Astrocyte of the hippocampus (primary cell): ENCODE results near the gene TBKBP1.

ENCODE experiments used
- DNase-seq: peaks from one replicate; pipeline ENCODE4 v3.0.0; 2011; ENCODE audit warnings: low read depth, low spot score

TBKBP1 gene, protein sequence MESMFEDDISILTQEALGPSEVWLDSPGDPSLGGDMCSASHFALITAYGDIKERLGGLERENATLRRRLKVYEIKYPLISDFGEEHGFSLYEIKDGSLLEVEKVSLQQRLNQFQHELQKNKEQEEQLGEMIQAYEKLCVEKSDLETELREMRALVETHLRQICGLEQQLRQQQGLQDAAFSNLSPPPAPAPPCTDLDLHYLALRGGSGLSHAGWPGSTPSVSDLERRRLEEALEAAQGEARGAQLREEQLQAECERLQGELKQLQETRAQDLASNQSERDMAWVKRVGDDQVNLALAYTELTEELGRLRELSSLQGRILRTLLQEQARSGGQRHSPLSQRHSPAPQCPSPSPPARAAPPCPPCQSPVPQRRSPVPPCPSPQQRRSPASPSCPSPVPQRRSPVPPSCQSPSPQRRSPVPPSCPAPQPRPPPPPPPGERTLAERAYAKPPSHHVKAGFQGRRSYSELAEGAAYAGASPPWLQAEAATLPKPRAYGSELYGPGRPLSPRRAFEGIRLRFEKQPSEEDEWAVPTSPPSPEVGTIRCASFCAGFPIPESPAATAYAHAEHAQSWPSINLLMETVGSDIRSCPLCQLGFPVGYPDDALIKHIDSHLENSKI

DNA sequence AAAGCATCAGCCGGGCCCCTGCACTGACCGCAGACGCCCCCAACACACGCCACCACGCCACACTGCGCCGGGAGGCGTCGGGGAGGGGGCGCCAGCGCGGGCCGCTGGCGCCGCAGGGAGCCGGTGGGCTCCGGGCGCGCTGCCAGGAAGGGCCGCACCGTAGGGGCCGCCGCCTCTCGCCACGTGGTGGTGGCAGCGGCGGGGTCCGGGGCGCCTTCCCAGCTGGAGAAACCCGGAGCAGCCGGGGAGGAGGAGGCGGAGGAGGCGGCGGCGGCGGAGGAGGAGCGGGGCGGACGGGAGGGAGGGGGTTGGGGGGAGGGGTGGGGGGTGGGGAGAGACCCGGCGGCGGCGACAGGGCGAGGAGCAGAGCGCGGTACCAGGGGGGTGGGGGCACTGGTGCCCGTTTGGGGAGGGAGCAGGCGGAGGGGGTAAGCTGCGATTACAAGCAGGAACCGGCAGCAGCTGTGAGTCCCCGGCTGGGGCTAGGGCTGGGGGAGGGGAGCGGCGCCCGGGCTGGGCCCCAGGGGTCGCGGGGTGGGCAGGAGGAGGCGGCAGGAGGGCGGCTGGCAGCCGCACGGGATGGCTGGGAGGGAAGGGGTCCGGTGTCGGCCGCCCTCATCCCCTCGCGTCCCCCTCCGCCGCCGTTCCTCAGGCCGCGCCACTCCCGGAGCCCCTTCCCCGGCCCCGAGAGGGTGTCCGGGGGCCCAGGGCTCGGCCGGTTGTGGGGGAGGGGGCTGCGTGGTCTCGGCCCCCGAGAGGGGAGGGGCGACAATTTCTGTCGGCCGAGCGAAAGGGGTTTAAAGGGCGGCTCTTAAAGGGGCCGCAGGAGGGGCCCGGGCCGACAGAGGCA, at the start of gene TBKBP1:
TSS of gene TBKBP1 (plus strand) at position 431 of the 850 bp plus-strand sequence. CDS start 1,952 bp downstream, outside the sequence.
- DNase-seq = peak; percentile 81

DNA sequence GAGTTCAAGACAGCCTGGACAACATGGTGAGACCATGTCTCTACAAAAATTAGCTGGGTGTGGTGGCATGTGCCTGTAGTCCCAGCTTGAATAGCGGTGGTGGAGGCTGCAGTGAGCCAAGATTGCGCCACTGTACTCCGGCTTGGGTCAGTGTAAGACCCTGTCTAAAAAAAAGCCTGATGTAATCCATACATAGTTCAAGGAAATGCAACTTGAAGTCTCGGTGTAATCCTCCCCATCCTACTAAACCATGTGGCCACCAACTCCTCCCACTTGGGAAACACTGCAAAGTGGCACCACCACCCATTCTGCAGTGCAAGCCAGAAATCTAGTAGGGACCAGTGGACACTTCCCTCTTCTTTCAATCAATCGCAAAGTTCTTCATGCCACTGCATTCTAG, 49.6 kb upstream of the TBKBP1 start:
- no peak for DNase-seq

DNA sequence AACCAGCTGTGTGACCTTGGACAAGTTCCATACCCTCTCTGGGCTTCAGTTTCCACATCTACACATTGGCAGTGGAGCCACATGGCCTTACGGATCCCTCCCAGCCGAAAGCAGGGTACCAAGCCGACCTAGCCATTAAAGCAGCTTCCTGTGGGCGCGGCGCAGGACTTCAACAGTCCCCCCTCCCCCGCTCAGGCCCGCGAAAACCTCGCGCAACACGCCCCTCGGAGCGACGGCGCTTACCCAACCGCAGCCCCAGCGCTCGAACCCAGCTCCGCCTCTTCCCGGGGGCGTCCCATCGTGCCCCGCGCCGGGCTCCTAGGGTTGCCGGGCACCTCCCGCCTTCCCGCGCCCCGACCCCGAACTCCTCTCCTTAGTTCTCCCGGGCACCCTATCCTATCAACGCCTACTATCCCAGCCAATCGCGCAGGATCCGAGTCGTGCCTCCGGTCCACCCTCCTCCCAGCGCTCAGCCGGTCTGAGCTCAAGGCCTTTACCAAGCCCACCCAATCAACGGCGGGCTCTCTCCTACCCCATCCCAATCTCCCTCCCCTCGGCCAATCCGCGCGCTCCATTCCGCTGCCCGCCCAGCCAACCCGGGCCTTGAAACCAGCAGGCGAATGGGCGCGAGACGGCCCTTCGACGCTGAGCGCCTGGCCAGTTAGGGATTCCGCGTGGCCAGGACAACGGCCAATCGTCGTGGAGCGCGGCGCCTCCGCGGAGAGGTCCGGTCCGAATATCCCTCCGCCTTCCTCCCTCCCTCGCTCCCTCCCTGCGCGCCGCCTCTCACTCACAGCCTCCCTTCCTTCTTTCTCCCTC, 44.6 kb upstream of the TBKBP1 start, which contains the start of gene KPNB1:
TSS of gene KPNB1 (plus strand) at position 767 of the 819 bp plus-strand sequence. CDS start 326 bp downstream, outside the sequence.
- DNase-seq = peak; percentile 100

DNA sequence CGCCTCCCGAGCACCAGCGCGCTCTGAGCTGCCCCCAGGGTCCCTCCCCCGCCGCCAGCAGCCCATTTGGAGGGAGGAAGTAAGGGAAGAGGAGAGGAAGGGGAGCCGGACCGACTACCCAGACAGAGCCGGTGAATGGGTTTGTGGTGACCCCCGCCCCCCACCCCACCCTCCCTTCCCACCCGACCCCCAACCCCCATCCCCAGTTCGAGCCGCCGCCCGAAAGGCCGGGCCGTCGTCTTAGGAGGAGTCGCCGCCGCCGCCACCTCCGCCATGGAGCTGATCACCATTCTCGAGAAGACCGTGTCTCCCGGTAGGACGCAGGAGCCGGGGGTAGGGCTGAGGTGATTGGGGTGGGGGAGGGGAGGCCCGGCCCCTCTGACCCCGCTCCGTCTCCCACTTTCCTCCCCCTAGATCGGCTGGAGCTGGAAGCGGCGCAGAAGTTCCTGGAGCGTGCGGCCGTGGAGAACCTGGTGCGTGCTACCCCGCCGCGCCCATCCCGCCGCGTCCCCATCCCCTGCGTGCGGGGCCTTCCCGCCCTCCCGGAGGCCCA, 43.9 kb upstream of the TBKBP1 start:
- no peak for DNase-seq

DNA sequence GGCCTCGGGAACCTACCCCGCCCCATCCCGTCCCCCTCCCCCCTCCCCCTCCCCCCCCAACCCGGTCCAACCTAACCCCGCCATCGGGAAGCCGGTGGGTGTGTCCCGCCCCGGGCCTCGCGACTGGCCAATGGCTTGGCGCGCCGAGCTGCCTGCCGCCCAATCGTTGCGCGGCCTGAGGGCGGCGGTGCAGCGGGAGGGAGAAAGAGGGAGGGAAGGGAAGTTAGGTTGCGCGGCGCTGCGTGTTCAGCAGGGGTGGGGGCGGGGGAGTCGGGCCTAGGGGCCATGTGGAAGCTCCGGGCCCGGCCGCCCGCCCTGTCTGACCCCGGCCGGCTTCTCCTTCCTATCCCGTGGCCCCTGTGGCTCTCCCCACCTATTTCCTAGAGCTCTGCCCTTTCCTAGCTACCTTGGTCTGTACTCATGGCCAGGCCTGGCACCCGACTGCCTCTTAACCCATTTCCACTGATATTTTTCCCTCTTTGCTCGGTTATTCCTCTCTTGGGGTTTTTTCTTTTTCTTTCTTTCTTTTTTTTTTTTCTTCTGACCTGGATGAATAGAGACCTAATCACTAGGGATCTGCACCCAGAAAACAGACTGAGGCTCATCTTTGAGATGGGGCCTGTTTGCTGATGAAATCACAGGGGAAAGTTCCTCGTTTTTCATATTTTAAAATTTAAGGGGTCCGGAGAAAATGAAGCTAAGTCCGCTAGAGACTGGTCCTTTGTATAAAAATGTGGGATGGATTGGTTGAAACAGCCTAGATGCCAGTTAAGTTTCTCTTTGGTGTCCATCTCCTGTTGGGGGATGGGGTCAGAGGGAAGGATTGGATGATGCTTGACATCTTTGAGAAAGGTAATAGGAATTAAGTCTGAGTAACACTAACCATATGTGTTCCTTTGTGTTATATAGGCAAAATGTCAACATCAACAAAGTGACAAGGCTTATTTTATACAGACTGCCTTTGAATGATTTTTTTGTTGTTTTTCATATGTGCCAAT, 43.1 kb upstream of the TBKBP1 start:
- peak; percentile 98 for DNase-seq

DNA sequence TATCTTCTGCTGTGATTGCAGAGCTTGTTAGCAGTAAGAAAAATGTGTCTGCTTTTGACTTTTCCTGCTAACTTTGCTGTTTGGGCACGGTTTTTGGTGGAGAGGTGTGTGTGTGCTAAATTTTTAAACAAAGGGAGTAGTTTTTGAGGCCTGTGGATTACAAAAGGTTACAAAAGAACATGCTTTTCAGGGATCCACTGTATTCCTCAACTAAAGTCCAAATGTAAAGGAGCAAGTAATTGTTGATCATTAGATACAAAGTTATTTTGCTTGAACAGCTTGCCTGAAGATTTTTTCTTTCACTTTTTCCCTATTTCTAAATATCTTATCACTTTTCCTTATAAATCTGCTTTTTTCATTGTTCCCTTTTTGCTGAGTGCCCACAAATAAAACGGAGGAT, 42.3 kb upstream of the TBKBP1 start:
- no peak for DNase-seq

DNA sequence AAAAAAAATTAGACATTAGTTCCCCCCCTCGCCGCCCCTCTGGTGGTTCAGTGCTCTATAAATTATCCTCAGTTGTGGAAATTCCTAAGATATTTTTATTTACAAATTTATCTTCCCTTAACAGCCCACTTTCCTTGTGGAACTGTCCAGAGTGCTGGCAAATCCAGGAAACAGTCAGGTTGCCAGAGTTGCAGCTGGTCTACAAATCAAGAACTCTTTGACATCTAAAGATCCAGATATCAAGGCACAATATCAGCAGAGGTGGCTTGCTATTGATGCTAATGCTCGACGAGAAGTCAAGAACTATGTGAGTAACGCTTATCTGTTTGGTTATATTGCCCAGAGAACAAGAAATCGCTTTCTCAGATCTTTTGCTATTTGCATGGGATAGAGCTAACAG, 41.4 kb upstream of the TBKBP1 start:
- peak; percentile 39 for DNase-seq

DNA sequence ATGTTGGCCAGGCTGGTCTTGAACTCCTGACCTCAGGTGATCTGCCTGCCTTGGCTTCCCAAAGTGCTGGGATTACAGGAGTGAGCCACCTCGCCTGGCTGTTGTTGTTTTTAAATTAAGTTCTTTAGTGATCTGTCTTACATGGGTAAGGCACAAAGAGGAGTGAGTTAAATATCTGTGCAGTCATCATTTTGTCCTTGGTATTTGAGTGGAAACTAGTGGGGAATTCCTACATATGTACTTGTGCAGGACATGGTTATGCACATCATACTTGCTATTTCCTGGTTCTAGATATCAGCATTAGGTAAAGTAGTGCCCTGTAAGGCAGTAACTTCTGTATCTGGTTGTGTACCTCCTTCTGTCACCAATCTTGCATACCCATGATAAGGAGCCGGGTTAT, 40.5 kb upstream of the TBKBP1 start:
- DNase-seq = no peak

DNA sequence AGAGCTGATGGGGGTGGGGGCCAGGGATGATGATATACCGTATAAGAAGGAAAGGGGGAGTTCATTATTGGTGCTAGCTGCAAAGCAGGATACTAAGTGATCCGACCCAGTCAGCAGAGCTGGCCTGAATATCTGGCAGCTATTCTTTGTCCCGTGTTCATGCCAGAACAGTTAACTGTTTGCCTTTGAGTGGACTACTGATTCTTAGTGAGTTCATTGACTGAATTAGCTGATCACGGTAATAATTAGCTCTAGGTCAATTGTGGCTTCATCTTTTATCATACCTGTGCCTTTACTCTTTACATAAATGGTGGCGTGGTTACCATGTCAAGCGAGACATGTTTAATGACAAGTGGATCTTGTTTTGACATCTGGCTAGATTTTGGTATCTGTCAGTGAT, 39.0 kb upstream of the TBKBP1 start:
- peak; percentile 10 for DNase-seq

DNA sequence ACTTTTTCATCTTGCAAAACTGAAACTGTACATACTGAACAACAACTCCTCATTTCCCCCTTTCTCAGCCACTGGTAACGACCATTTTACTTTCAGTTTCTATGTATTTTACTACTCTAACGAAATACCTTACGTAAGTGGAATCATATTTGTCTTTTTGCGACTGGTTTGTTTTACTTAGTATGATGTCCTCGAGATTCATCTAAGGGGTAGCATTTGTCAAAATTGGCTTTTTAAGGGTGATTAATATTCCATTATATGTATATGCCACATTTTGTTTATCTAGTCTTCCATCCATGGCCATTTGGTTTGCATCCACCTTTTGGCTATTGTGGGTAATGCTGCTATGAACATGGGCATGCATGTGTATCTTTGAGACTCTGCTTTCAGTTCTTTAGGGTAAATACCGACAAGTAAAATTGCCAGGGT, 33.9 kb upstream of the TBKBP1 start:
- DNase-seq = no peak

DNA sequence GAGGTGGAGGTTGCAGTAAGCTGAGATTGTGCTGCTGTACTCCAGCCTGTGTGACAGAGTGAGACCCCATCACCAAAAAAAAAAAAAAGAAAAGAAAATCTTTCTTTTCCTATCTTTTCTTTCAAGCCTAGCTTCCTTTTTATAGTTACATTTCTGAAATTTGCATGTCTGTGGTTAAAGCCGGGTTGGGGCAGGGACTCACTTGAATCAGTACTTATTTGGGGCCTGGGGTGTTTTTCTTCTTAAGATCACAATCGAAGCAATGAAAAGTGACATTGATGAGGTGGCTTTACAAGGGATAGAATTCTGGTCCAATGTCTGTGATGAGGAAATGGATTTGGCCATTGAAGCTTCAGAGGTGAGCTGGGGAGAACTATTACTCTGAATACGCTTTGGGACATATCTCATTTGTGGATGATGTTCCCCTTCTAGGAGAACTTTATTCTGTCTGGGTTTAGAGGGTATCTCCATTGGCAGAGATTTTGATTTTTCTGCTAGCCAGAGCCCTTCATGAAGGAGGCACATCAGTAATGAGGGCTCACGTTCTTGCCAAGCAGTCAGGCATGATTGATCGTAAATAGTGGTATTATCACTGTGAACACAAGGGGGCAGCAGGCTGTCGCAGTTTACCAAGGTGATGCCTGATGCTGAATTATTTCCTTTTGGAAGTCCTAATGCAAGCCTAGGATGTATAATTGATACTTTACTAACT, 29.9 kb upstream of the TBKBP1 start:
- DNase-seq = peak; percentile 88

DNA sequence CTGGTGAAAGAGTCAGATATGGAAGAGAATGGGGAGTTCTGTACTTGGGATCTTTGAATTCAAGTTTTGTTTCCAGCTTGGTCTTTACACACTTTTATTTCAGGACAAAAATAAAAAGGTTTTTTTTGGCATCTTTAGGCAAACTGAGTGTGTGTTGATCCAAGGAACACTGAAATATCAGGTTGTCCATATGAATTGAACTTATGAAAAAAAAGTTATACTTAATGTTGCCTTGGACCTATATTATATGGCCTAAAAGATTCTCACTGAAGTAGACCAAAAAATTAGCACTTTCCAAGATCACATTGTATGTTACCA, 29.4 kb upstream of the TBKBP1 start:
- no peak for DNase-seq

DNA sequence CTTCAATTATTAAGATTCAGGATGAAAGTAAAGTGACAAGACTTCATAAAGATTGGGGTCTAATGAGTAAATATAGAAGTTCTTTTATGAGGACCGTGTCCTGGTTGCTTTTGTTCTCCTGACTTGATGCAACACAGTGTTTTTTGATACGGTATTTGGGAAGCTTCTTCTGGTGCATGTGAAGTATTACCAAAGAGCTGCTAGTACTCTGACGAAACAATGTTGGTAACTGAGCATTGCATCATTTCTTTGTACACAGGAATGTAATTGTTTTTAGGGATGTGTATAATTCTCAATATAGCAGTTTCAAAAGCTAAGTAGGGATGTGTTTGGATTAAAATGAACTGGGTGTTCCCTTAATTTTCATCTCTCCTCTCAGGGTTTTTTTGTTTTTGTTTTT, 28.3 kb upstream of the TBKBP1 start:
- no peak for DNase-seq

DNA sequence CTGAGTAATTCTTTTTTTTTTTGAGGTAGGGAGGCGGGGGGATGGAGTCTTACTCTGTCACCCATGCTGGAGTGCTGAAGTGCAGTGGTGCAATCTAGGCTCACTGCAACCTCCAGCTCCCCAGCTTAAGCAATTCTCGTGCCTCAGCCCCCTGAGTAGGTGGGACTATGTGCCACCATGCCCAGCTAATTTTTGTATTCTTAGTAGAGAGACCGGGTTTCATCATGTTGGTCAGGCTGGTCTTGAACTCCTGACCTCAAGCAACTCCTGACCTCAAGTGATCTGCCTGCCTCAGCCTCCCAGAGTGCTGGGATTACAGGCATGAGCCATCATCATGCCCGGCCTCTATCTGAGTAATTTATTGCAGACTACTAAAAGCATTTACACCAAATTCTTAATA, 24.9 kb upstream of the TBKBP1 start:
- no peak for DNase-seq

DNA sequence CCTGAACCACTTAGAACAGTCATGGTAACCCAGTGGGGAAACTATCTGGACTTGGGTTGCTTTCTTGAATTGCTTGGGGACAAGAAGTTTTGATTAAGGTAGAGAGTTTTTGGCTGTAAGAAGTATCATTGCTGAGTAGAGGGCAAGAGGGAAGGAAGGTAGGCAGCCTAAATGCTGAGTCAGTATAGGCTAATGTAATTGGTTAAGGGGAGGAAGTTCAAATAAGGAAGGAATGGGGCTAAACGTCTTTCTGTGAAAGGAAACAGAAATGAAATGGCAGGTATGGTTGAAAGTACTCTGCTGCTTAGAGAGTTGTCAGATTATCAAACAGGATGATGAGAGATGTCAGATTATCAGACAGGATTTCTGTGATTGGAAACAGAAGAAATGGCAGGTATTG, 23.9 kb upstream of the TBKBP1 start:
- no peak for DNase-seq

DNA sequence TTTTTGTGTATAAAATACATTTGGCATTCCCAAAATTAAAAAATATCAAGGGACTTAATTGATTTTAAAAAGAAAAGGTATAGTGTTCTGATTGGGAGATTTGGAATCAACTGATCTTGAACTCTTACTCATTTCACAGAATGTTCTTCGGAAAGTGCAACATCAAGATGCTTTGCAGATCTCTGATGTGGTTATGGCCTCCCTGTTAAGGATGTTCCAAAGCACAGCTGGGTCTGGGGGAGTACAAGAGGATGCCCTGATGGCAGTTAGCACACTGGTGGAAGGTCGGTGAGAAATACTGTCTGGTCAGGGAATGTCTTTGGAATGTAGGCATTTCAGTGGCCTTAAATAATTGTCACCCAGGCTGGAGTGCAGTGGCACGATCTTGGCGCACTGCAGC, 19.5 kb upstream of the TBKBP1 start:
- no peak for DNase-seq

DNA sequence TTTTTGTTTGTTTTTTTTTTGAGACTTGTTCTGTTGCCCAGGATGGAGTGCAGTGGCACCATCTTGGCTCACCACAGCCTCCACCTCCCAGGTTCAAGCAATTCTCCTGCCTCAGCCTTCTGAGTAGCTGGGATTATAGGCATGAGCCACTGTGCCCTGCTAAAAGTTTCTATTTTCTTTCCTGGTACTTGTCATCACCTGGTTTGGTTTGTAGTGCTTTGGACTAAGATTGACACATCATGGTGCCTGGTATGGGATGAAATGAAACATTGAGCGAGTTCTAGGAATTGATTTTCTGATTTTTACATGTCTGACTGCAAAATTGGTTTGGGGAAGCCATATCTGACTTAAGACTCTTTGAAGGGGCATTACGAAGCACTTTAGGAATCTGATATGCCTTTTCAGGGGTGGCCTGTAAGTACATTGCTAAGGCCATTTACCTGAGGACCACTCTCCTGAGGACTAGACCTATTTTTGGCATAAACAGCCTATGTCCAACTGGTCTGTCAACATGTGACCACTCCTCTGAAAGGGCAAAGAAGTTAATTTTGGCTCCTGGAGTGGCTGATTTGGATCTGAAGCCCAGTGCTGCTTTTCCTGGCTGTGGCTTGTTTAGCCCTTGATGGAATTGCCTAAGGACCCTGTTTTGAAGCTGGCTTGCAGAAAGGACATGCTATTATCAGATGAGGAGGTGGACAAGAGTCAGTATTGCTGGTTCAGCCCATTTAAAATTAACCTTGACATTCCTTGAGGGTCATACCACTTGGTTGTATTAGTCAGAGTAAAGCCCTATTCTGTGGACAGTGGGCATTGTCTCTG, 18.4 kb upstream of the TBKBP1 start:
- DNase-seq = no peak

DNA sequence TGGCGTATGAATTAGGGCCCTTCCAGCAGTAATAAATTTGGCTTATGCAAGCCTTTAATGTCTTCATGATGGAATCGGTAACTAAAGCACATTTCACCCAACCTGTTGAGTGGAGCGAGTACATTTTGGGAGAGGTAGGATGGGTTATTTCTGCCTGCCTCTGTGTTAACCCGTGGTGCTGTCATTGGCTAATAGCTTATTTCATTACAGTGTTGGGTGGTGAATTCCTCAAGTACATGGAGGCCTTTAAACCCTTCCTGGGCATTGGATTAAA, 17.8 kb upstream of the TBKBP1 start:
- DNase-seq = no peak
